Lower leg skin (tissue), 3 donors: ENCODE results near the gene TXNDC5.

Experiments
- CTCF ChIP-seq, 3 donors: fragments of 450-650 bp; IDR thresholded peaks; one replicate each; pipeline ENCODE4 v1.5.1; 2016; ENCODE audit warnings: antibody characterized with exemption in 3 of 3, mild to moderate bottlenecking in 3 of 3, moderate library complexity in 2 of 3
- POLR2A ChIP-seq, 2 donors: fragments of 450-650 bp; IDR thresholded peaks; one replicate each; pipeline ENCODE4 v1.6.1; 2016 to 2017; ENCODE audit warnings: antibody characterized with exemption in 2 of 2, mild to moderate bottlenecking in 1 of 2, moderate library complexity in 1 of 2

GRCh38 chr6:7868926-7869325 lies 41.7 kb downstream of the TXNDC5 start:
- no peak for TF ChIP-seq CTCF (IDR thresholded peaks at IDR 0.05)
- TF ChIP-seq POLR2A (IDR thresholded peaks at IDR 0.05): no peak
